IPS-NIHi11 (cell line): Measurements from ENCODE around the gene WDTC1.

ENCODE experiments used
- DNase-seq: peaks from one replicate; pipeline ENCODE4 v3.0.0; 2012; ENCODE audit warnings: mixed read lengths, low spot score

The WDTC1 gene

DNA sequence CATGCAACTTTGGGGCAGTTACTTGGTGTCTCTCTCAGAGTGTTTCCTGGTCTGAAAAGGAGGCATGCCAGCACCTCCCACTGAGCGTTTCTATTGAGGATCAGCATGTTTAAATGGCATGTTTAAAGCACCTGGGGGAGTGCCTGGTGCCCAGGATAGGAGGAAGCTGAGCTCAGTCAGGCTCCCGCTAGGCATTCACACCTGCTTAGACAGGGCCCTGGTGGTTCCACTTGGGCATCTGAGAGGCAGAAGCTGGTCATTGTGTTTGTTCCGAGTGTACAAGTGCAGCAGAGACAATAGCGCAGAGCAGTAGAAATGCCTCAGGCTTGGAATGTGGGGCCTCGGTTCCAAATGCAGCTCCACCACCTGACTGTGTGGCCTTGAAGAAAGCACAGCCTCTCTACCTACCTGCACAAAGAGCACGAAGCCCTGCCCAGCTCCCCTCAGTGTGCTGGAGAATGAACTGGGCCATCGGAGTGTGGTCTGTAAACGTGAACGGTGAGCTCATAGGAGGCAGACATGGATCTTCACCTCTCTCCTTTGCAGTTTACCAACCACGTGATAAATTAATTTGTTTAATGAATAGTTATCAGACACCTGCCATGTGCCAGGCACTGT, 67.3 kb downstream of the WDTC1 start:
- no peak for DNase-seq

DNA sequence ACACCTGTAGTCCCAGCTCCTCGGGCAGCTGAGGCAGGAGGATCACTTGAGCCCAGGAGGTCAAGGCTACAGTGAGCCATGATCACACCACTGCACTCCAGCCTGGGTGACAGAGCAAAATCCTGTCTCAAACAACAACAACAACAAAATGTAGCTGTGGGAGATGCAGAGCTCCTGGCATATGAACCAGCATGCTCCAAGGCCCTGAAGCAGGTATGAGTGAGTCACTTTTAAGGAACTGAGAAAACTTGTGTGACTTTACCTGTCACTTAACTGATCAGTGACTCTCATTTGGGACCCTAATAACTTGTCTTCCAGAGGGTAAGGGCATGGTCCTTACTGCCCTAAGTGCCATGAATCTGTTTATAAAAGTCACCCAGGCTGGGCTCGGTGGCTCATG, 68.2 kb downstream of the WDTC1 start:
- no peak for DNase-seq

DNA sequence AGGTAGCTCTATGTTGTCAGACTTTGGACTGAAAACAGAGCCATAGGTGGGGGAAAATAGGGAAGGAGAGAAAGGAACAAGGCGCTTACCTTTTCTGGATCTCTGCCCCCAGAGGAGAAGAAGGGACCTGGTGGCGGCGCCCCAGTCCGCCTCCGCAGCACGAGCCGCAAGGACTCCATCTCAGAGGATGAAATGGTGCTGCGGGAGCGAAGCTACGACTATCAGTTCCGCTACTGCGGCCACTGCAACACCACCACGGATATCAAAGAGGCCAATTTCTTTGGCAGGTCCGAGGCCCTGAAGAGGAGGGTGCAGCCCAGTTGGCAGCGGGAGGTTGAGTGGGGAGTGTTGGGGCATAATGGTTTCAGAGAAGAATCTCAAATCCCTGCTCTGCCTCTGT, 69.1 kb downstream of the WDTC1 start:
- no peak for DNase-seq

DNA sequence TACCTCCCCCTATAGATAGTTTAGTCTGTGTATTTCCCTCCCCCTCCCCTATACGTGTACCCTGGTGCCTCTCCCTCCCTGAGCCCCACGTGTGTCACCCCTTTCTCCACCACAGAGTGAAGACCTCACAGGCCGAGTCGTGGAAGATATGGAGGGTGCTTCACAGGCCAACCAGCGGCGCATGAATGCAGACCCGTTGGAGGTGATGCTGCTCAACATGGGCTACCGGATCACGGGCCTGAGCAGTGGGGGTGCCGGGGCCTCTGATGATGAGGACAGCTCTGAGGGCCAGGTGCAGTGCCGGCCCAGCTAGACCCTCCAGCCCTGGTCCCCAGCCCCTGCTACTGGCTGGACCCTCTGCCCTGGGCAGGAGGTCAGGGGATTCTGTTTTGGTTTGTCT, 71.6 kb downstream of the WDTC1 start:
- no peak for DNase-seq

DNA sequence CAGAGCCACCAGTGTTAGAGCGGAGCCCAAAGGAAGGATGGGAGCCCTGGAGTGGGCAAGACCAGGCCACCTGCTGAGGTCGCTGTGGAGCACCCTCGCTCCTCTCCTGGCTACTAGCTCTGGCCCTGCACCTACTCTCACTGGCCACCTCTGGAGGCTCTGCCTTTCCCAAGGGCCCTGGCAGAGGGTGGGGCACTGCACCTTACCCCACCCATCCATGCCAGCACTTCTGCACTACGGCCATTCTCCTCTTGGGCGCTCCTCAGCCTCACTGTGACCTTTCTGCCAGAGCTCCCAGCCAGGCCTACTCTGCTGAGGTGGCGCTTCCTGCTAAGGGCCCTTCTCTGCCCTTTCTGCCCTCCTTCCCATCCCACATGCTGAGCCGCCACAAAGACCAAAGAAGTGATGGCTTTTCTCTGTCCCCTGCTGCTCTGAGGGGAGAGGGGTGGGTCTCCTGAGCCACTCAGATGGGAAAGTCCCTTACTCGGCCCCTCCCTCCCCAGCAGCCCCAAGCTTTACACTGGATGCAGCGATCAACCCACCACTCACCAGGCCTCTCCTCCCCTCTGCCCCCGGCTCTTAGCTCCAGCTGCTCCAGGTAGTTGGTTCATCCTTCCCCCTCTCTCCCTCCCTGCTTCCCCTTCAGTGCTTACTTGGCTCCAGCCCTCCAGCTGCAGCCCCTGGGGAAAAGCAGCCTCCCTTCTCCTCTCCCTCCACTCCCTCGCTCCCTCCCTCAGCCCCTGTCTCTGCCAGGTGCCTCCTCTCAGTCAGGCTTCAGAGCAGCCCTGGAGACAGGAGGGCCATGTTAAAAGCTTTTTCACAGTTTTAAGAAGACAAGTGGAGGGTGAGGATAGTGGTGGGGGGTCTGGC, 72.7 kb downstream of the WDTC1 start:
- DNase-seq: peak; percentile 72

DNA sequence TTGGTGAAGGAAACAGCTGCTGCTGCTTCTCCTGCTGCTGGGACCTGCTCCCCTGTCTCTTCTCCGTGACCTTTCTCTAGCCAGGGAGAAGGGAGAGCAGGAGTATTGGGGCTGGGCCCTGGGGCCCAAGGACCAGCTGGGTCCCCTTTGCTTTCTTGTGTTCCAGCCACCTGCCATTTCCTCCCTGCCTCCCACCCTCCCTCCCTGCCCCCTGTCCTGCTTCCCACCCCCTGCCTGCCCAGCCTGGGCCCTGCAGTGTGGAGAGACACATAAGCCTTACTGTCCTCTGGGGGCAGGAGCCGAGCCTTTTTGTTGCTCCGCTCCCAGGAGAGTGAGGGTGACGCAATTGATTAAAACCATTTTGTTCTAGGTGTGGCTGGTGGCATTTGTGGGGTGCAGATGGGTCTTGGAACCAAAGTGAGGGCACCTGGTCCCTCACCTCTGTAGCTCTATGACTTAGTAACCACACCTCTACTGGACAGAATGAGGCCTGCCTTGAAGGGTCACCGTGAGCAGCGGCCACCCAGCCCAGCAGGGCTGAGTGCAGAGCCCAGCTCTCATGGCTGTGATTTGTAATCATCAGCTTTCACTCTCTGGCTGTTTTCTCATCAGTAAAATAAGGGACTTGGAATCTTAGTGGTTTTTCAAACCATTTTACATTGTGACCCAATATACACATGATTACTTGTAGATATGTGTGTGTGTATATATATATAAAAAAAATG, 73.6 kb downstream of the WDTC1 start:
- no peak for DNase-seq

DNA sequence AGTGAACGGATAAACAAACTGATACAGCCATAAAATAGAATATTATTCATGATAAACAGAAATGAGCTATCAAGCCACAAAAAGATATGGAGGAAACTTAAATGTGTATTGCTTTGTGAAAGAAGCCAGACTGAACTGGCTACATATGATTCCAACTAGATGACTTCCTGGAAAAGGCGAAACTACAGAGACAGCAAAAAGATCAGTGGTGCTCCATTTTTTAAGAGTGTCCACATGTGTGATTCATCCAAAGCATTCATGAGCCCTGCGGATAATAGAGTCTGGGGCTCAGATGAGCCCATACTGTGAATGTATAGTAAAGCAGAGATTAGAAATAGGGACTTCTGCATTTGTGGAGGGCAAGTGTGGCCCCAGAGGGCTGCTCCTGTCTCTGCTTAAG, 79.7 kb downstream of the WDTC1 start:
- no peak for DNase-seq

DNA sequence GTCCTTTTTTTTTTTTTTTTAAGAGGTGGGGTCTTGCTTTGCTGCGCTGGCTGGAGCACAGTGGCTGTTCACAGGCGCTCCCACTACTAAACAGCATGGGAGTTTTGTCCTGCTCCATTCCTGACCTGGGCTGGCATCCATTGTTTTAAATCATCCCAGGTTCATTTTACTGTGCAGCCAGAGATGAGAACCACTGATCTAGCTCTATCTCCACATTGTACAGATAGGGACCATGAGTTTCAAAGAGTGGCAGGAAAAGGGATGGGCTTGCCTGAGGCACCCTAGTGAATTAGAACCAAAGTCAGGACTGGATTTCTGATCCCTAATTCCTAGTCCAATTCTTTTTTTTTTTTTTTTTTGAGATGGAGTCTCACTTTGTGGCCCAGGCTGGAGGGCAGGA, 80.3 kb downstream of the WDTC1 start:
- no peak for DNase-seq

DNA sequence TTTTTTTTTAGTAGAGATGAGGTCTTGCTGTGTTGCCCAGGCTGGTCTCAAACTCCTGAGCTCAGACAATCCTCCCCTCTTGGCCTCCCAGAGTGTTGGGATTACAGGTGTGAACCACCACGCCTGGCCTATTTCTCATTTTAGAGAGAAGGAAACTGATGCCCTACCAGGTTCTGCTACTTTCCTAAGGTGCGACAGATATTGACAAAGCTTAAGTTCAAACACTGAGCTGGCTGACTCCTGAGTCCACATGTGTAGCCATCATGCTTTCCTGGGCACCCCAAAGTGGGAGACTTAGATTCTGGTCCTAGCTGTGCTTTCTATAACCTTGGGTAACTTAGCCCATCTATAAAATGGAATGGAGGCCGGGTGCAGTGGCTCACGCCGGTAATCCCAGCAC, 82.4 kb downstream of the WDTC1 start:
- no peak for DNase-seq

DNA sequence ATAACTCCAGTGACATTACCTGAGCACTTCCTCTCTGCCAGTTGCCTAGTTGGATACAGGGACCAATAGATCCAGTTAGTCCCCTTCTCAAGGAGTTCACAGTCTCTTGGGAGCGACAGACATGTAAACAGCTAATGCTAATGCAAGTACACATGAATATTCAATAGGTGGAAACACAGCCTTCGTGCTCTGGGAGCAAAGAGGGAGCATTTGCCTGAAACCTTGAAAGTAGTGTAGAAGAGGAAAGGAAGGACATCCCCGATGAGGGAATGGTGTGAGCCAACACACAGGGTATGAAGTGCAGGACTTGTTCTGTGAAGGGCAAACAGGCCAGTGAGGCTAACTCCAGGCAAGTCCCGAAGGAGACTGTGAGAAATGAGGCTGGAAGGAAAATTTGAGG, 83.7 kb downstream of the WDTC1 start:
- DNase-seq: no peak

DNA sequence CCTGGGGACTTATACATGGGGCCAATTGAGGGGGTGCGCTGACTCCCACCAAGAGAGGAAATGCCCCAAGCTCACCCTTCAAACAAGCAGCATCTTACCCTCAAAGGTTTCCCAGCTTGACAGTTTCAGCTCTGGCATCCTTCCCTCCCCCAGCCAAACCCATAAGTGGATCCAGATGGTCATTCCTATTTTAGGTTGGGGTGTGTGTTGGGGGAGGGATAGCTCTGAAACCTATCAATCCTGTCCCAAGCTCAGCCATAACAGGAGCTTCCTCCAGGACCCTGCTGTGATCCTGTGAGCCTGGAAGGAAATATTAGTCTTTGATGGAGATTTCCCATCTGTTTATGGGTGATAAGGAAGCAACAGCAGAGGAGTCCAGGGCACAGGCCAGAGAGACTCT, 84.2 kb downstream of the WDTC1 start:
- DNase-seq: no peak

DNA sequence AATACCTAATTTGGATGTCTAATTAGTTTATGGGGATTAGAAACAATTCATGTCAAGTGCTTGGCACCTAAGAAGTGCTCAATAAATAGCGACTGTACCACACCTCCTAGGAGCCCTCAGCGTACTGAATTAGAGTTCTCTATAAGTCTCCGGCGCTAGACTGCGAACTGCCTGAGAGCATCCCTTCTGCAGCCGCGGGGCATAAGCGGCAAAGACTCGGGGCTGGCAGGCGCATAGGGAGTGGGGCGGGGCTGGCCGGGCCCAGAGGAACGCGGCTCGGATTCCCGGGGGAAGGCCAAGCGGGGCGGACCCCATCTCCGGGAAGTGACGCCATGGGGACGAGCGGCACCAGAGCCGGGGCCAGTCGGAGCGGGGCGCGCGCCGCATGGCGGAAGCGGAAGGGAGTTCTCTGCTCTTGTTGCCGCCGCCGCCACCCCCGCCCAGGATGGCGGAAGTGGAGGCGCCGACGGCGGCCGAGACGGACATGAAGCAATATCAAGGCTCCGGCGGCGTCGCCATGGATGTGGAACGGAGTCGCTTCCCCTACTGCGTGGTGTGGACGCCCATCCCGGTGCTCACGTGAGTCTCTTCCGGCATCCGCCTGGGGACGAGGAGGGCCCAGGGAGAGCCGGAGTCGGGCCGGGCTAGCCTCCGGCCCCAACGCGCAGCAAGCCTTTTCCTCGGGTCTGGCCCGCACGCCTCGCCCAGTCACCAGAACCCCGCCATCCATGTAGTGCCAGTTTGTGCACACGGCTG, 87.6 kb downstream of the WDTC1 start, which contains the start of gene TMEM222:
TSS of gene TMEM222 (plus strand) at position 351 of the 756 bp plus-strand sequence. CDS start at position 386, 35 bp downstream.
- DNase-seq: peak; percentile 99

DNA sequence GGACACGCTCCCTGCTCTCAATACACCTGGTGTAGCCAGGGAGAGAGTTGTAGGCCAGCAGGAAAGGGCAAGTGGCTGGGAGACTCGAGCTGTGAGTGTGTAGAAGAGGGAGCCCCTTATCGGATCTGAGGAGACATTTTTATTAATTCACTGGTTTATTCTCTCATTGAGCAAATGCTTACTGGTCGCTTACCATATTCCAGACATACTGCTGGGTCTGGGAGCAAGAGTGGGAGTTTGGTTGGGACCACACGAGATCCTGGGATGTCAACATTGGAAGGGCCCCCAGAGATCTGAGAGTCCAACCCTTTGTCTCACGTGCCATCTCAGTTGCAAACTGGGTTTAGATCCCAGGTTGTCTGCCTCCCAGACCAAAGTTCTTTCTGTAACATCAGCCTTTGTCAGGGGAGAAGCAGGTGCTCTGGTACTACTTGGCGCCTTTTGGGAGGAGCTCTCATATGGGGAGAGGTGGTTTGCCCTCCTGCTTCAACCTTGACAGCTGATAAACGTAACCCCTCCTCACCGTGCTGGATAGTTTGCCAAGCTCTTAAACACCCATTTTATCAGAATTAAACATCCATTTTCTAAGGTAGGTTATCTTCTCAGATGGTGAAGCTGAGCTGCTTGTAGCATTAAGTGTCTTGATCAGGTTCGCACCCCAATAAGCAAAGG, 88.3 kb downstream of the WDTC1 start:
- DNase-seq: no peak

DNA sequence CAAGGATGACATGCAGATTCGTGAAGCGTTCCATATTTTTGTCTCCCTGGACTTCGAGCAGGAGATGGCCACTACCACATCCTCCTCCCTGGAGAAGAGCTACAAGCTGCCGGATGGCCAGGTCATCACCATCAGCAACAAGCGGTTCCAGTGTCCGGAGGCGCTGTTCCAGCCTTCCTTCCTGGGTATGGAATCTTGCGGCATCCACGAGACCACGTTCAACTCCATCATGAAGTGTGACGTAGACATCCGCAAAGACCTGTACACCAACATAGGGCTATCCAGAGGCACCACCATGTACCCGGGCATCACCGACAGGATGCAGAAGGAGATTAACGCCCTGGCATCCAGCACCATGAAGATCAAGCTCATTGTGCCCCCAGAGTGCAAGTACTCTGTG, 90.9 kb downstream of the WDTC1 start:
- no peak for DNase-seq

DNA sequence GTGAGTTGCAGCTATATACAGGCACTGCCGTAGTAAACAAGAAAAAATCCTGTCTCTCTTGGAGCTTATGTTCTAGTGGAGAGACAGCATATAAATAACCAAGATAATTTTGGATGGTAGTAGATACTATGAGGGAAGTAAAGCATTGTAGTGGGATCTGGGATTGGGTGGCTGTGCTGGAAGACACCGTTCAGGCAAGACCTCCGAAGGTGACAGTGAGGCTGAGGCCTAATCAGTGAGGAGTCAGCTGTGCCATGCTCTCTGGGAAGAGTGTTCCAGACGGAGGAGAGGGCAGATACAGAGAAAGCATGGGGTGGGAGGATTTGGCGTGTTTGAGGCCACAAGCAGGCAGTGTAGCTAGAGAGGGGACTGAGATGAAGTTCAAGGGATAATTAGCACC, 93.5 kb downstream of the WDTC1 start:
- no peak for DNase-seq

DNA sequence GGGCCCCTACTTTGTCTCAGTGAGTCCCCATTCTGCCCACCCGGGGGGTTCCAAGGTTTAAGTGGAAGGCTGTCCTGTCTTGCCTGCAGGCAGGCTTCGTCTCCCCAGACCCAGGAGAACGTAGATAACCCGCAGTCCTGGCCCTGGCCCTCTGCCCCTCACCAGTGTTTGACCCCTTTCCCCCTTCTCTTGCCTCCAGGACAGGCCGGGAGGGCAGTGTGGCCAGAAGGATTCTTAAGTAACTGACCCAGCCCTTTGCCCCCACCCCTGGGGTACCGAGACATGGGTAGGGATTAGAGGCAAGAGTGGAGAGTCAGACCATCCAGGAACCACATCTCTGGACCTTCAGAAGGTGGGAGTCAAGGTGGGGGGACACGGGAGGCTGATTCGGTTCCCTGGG, 96.4 kb downstream of the WDTC1 start:
- DNase-seq: no peak

DNA sequence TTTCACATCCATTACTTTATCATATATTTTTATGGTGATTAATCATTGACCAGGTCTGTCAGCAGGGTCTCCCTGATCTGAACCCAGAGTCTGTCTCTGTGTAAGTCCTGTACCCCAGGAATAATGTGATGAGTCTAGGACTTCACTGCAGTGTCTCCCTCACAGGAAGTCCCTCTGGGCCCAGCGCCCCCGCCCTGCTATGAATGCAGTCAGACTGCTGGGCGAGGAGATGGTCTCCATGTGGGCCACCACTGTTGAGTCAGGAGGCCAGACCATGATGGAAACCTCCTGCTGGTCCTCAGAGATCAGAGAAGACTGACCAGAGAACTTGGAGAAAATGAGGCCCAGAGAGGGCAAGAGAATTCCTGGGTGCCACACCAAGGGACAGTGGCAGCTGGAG, 97.0 kb downstream of the WDTC1 start:
- DNase-seq: no peak

DNA sequence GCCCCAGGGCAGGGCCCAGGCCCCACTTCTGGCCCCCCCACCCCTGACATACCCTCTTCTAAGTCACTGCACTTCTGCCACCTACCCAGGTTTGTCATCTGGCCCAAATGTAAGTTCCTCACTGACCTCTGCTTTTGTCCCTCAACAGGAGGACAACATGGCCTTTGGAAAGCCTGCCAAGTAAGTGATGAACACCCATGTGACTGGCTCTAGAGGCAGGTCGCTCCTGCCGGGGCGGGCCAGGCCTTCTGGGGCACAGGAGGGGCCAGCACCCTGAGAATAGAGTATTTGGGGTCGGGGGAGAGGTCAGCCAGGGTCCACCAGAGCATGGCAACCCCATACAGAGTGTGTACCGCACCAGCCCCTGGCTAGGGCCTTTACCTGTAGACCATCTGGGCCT, 97.5 kb downstream of the WDTC1 start:
- DNase-seq: no peak

DNA sequence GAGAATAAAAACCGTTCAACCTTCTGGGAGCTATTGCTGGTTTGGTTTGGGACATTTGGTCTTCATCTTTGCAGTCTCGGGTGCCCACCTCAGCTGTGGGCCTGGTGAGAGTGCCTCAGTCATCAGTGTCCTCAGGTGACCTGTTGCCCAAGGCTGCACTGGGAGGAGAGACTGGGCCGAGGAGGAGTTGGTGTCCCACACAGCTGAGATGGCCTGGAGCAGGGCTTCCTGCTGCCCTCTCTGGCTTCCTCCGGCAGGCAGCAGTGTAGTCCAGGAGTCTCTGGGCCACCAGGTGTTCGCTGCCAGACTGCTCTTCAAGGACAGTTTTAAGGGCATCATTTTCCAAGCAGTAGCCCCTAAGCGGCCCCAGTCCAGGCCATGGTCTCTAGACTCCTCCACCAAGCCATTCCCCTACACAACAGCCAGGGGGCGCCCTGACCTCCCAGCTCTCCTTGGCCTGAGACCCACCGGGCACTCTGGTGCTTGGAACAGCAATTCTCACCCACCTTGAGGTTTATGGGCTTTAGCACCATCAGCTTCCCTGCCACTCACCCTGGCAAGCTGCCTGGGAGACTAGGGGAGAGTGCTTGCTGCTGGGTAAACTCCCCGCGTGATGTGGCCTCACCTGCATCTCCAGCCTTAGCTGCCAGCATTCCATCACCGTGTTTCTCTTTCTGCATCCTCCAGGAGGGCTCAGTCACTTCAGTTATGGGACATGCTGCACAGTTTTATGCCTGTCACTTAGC, 98.3 kb downstream of the WDTC1 start:
- DNase-seq: peak; percentile 94

DNA sequence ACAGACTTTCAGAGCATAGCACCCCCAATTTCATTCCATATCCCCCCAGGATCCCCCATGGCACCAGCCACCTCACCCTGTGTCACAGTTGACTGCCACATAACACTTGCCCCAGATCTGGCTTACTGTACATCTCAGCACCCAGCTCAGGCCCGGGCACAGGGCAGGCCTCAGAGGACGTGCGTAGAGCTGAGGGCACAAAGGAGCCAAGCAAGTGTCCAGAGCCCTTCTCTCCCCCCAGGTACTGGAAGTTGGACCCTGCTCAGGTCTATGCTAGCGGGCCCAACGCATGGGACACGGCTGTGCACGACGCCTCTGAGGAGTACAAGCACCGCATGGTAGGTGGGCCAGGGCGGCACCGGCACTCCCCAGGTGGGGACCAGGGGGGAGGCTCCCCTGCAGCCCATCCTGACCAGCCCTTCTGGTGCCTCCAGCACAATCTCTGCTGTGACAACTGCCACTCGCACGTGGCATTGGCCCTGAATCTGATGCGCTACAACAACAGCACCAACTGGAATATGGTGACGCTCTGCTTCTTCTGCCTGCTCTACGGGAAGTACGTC, 99.4 kb downstream of the WDTC1 start:
- no peak for DNase-seq
